ENCODE results near the gene CEP76.
"Not testable (repeated sequence)": the region's sequence is repeated elsewhere in the genome, so short reads cannot be mapped to it uniquely, and the experiment has no call there.

Gene CEP76

GRCh38 chr18:12637901-12638643 is 64.5 kb downstream of the CEP76 start:
- no peak overlapping the region for H3K4me3 ChIP-seq (replicated peaks; ENCODE audit: low read depth, low read length)
- DNase-seq (ENCODE audit: extremely low read depth, low read depth): no peak
- TF ChIP-seq, protein P1, sequence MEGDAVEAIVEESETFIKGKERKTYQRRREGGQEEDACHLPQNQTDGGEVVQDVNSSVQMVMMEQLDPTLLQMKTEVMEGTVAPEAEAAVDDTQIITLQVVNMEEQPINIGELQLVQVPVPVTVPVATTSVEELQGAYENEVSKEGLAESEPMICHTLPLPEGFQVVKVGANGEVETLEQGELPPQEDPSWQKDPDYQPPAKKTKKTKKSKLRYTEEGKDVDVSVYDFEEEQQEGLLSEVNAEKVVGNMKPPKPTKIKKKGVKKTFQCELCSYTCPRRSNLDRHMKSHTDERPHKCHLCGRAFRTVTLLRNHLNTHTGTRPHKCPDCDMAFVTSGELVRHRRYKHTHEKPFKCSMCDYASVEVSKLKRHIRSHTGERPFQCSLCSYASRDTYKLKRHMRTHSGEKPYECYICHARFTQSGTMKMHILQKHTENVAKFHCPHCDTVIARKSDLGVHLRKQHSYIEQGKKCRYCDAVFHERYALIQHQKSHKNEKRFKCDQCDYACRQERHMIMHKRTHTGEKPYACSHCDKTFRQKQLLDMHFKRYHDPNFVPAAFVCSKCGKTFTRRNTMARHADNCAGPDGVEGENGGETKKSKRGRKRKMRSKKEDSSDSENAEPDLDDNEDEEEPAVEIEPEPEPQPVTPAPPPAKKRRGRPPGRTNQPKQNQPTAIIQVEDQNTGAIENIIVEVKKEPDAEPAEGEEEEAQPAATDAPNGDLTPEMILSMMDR (IDR thresholded peaks at IDR 0.05; ENCODE audit: low read depth, low read length, missing control alignments): no peak

- TF ChIP-seq, protein P1 (IDR thresholded peaks at IDR 0.05; ENCODE audit: low read depth, low read length, missing control alignments): no peak
- H3K4me3 ChIP-seq (replicated peaks; ENCODE audit: low read depth, low read length): no peak overlapping the region
- no peak for DNase-seq (ENCODE audit: extremely low read depth, low read depth)
Measured at GRCh38 chr18:12637393-12637792, 65.1 kb downstream of the CEP76 start.

- no peak for DNase-seq (ENCODE audit: extremely low read depth, low read depth)
- no peak overlapping the region for H3K4me3 ChIP-seq (replicated peaks; ENCODE audit: low read depth, low read length)
- TF ChIP-seq, protein P1 (IDR thresholded peaks at IDR 0.05; ENCODE audit: low read depth, low read length, missing control alignments): no peak
Measured at GRCh38 chr18:12631831-12632477, 70.6 kb downstream of the CEP76 start.

DNA sequence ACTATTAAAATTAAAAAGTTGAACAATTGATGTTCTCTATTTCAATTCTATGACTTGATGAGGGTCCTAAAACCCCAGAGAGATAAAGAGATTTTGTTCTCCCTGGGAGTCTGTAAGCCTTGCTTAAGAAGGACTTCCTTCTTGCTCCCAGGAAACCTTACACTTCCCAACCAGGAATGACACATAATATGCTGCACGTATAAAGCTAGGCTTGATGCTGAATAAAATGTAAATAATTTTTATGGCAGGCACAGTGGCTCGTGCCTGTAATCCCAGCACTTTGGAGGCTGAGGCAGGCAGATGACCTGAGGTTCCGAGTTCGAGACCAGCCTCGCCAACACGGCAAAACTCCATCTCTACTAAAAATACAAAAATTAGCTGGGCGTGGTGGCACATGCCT is 72.4 kb downstream of the CEP76 start:
- DNase-seq (ENCODE audit: extremely low read depth, low read depth): no peak
- no peak overlapping the region for H3K4me3 ChIP-seq (replicated peaks; ENCODE audit: low read depth, low read length)
- TF ChIP-seq, protein P1 (IDR thresholded peaks at IDR 0.05; ENCODE audit: low read depth, low read length, missing control alignments): no peak

GRCh38 chr18:12628706-12629702 is 73.5 kb downstream of the CEP76 start:
- DNase-seq (ENCODE audit: extremely low read depth, low read depth): no peak
- no peak overlapping the region for H3K4me3 ChIP-seq (replicated peaks; ENCODE audit: low read depth, low read length)

GRCh38 chr18:12627199-12627598 is 75.3 kb downstream of the CEP76 start:
- DNase-seq (ENCODE audit: extremely low read depth, low read depth); H3K4me3 ChIP-seq (replicated peaks; ENCODE audit: low read depth, low read length): not testable (repeated sequence)

More at GRCh38 chr18:12628706-12629702, 73.5 kb downstream of the CEP76 start:
- TF ChIP-seq, protein P1 (IDR thresholded peaks at IDR 0.05; ENCODE audit: low read depth, low read length, missing control alignments): no peak

Measured in HFF-Myc (cell line).